Middle frontal gyrus (tissue), 1 donor: ENCODE measurements around the gene TXNDC5.

Experiments
- DNase-seq: peaks from one replicate; pipeline ENCODE4 v3.0.0-alpha.2; 2015; ENCODE audit warnings: low spot score; ENCODE audit errors: extremely low spot score

TXNDC5 gene

GRCh38 chr6:7910654-7911344 lies at the start of gene TXNDC5:
Gene TXNDC5, minus strand, starts transcription at chr6:7910788. Its CDS starts 12 bp downstream, at chr6:7910776.
- DNase-seq, result peak; percentile 69

GRCh38 chr6:7960141-7960540 lies 49.6 kb upstream of the TXNDC5 start:
- DNase-seq, result no peak

- DNase-seq, result no peak
Observed at GRCh38 chr6:7959453-7959852, 48.9 kb upstream of the TXNDC5 start.

GRCh38 chr6:7958464-7958863 lies 47.9 kb upstream of the TXNDC5 start:
- no peak for DNase-seq

- no peak for DNase-seq
Observed at GRCh38 chr6:7956257-7956656, 45.7 kb upstream of the TXNDC5 start.

- DNase-seq, result no peak
Observed at GRCh38 chr6:7954477-7955200, 44.1 kb upstream of the TXNDC5 start.

GRCh38 chr6:7953753-7954152 lies 43.2 kb upstream of the TXNDC5 start:
- no peak for DNase-seq

- no peak for DNase-seq
Observed at GRCh38 chr6:7939864-7940228, 29.3 kb upstream of the TXNDC5 start.

GRCh38 chr6:7939184-7939863 lies 28.7 kb upstream of the TXNDC5 start:
- DNase-seq, result no peak

GRCh38 chr6:7938562-7939183 lies 28.1 kb upstream of the TXNDC5 start:
- no peak for DNase-seq

- DNase-seq, result no peak
Observed at GRCh38 chr6:7933794-7934193, 23.2 kb upstream of the TXNDC5 start.

- DNase-seq, result no peak
Observed at GRCh38 chr6:7932625-7933024, 22.0 kb upstream of the TXNDC5 start.

- DNase-seq, result no peak
Observed at GRCh38 chr6:7924867-7925266, 14.3 kb upstream of the TXNDC5 start.

- DNase-seq, result no peak
Observed at GRCh38 chr6:7922596-7922995, 12.0 kb upstream of the TXNDC5 start.

GRCh38 chr6:7921632-7922092 lies 11.1 kb upstream of the TXNDC5 start:
- DNase-seq, result no peak

- DNase-seq, result no peak
Observed at GRCh38 chr6:7921046-7921445, 10.5 kb upstream of the TXNDC5 start.

- DNase-seq, result no peak
Observed at GRCh38 chr6:7920425-7920824, 9.8 kb upstream of the TXNDC5 start.

GRCh38 chr6:7919871-7920270 lies 9.3 kb upstream of the TXNDC5 start:
- no peak for DNase-seq

GRCh38 chr6:7918403-7918802 lies 7.8 kb upstream of the TXNDC5 start:
- DNase-seq, result no peak

- no peak for DNase-seq
Observed at GRCh38 chr6:7917729-7918128, 7.1 kb upstream of the TXNDC5 start.

- no peak for DNase-seq
Observed at GRCh38 chr6:7916959-7917358, 6.4 kb upstream of the TXNDC5 start.
